HT1080 (cell line): ENCODE measurements around the gene PTPRD. TPM values are rescaled to one million over a fixed set of nuclear protein-coding genes. Genes with fewer than 3 reads are reported as not detected.

Experiments
- DNase-seq: peaks from one replicate; pipeline ENCODE4 v3.0.0-alpha.2; 2015; ENCODE audit warnings: low read depth
- total RNA-seq: library from RNA; depleted of rRNA; stranded (reverse); fragments of >200 nt; shearing (Covaris generic); gene quantifications from 2 replicates; pipeline ENCODE4 v1.2.3, GENCODE V29; 2014

PTPRD gene
- total RNA-seq, 1 experiment from 2014 or later, result 9.6 TPM

DNA sequence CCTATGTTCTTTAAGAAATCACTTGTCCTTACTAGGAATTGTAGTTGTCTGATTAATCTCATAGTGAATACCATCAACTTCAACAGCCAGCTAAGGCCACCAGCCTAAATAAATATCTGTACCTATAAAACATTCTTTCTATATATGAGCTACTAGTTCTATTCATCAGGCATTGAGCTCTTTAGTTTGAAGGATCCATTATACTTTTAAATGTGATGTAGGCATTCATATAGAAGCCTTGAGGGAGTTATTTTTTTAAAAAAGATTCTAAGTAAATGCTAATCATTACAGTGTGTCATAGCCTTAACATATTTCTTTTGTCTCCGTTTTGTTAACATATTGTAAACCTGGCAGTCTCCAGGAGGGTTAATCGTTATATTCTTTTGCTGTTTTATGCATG is 838.3 kb downstream of the PTPRD start:
- no peak for DNase-seq

DNA sequence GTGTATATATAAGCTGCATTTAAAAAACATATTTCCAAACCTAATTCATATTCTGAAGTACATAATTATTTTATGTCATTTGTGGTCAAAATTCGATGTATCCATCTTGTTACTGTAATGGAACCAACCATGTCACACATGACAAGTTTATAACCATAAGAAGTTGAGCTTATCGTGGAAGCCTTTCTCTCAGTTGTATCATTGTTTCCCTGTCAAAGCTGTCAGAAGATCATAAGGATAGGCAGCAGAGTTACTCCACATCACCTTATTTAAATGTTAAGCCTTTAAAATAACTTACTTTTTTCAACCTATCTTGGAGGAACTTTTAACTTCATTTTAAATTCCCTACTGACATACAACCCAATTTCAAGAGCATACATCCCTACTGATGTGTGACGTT is 841.5 kb downstream of the PTPRD start:
- DNase-seq, result no peak

DNA sequence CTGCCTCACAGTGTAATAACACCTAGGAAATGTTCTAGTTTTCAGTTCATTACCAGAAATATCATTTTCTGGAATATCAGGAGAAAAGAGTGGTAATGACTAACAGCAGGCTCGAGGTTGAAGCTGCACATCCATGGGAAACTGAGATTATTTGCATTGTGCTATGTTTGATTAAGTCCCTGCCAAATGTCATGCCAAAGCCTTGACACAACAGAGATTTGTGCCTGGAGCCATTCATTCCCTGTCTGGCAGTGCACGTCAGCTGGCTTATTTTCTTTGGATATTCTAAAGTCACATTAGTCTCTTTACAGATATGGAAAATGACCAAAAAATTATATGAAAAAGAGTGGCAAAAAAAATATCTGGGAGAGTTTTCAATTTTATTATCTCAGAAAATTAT is 848.0 kb downstream of the PTPRD start:
- DNase-seq, result no peak

DNA sequence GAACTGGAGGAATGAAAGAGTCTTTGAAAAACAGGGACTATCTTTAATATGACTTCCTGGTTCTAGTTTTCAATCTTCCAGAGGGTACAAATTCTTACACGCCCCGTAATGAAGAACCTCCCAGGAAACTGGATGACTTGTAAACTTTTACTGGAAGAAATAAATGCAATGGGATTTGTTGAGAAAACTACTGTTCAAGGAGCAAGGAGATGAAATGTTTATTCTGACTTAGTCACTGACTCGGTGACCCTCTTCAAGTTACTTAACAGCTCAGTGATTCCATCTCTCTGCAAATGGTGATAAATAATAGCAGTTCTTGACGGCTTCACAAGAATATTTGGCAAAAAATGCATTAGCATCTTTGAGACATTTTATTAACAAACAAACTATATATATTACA is 858.6 kb downstream of the PTPRD start:
- peak; percentile 3 for DNase-seq

DNA sequence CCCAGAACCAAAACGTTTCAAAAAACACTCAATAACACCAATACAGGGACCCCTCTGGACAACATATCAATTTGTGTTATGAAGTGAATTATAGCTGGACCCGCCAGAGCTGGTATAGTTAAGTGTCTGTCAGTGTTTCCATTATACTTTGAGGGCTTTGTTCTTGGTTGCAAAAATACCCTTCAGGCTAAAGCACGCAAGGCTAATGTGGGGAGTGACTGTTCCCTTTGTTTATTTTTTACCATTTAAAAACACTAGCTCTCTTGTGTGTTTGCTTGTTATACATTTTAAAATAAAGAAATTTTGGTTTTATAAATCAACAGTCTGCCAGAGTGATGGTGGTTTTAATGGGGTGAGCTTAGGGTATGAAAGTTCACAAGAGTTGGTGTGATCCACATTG is 859.5 kb downstream of the PTPRD start:
- DNase-seq, result no peak

DNA sequence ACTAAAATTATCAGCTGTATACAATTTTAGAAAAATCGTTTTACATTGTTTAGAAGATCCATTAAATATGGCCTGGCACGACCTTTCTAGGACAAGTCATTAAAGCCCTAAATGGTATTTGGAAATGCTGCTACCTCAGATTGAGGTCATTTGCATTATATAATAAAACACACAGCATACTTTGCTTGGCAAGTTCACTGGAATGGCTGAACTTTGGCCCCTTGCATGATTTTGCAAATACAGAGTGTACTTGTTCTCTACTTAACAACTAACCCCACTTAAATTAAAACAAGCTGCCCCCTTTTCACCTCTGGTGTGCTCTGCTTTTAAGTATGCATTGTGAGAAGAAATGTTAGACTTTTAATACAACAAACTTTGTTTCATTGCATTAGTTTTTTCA is 860.1 kb downstream of the PTPRD start:
- no peak for DNase-seq

DNA sequence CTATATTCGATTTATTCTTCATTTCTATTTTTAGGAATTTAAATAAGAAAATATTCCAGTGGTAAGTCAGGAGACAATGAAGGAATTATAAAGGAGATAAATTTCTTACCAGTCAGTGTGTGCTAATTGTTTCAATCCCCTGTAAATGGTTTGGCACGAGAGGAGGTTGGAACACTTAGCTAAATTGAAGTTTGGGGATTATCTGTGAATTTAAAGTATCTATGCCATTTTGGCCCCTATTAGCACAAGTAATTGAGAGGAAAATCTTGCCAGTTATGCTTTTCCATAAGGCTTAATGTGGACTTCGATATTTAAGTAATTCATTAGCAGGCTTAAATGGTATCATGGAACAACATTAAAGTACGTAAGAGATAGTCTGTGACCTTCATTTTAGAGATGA is 860.8 kb downstream of the PTPRD start:
- DNase-seq, result no peak

DNA sequence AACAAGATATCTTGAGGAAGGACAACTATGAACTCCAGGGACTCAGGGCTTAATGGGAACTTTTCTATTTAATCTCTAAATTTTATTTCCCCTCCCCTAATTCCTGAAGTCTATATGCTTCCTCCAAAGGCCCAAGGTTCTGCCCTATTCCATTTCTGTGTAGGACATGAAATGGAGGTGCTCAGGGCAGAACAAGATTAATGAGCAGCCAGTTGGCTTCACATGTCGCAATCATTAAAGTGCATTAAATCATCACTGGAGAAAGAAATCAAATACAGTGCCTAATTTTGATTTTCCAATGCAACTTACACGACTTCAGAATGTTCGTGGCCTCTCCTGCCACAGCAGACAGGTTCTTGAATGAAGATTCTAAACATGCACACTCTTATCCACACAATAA is 862.1 kb downstream of the PTPRD start:
- DNase-seq, result no peak

DNA sequence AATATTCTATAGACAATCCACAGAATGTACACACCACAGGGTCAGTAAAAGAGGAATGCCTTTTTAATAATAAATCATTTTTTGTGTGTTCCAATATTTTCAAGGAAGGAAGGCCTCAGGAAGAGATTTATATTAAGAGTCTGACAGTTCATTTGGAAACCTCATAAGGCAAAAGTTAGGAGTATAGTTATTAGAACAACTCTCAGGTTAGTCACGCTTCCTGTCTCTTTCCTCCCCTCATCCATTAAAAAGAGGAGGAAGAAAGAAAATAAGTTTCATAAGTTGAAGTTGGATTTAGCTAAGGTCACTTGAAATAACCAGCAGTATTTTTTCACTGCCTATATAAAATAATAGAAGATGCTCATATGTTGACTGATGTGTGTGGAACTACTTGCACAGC is 863.2 kb downstream of the PTPRD start:
- DNase-seq, result peak; percentile 3

DNA sequence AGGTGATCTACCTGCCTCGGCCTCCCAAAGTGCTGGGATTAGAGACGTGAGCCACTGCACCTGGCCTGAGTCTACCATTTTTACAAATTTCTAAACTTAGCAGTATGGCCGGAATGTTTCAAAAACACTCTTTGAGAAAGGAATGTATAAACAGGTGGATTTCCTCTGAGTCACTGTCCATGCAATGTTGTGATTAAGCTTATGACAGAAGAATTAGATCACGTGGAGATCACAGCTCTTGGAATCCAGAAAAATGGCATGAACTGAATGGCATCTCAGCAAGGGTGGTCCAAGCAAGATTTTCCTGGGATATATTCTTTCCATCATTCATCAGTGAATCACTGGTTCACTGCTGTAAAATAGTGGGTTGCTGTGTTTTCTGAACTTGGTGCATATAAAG is 865.0 kb downstream of the PTPRD start:
- peak; percentile 81 for DNase-seq

DNA sequence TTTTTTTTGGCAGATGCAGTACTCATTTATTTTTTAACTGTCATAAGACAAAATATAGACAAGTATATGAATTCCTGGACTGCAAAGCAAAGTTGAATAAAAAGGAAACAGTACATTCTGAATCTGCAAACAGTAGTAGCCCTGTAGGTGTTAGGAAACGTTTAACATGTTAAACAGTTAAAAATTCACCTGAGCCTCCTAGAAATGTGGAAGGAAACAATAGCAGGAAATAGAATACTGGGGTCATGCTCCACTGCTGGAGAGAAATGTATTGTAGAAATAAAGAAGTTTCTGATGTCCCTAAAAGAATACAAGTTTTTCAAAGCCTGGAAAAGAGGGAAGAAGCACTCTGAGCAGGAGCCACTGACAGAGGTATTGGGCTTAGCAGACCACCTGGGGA is 866.0 kb downstream of the PTPRD start:
- DNase-seq, result no peak

DNA sequence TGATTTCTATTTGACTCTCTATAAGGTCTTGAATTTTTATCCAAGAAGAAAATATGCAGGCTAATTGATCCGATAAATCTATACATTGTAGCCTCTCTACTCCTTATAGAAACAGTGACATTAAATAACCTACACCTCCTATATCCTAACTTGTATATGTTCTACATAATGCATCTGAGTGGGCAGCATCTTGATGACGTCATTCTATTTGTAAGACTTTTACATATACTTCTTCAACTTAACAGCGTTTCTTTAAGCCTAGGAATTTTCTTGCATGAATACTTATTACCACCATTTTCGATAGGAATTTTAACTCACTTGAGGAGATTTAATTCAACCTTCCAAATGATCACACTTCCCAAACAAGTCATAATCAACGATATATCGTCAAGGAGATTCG is 869.0 kb downstream of the PTPRD start:
- no peak for DNase-seq

DNA sequence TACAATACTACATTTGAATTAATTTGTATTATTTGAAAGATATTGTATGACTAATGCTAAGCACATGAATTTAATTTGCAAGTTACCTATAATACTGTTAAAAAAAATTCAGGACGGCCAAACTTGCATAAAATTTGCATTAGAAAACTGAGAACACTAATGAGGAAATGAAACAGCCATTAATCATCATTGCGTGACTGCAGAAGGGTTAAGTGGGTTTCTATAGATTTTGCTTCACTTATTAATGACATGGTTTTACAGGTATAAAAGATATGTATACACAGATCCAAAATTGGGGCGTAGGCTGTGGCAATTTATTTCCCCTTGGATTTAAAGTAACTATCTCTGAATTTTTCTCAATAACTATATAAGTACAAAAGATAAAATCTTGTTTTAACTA is 882.6 kb downstream of the PTPRD start:
- no peak for DNase-seq

DNA sequence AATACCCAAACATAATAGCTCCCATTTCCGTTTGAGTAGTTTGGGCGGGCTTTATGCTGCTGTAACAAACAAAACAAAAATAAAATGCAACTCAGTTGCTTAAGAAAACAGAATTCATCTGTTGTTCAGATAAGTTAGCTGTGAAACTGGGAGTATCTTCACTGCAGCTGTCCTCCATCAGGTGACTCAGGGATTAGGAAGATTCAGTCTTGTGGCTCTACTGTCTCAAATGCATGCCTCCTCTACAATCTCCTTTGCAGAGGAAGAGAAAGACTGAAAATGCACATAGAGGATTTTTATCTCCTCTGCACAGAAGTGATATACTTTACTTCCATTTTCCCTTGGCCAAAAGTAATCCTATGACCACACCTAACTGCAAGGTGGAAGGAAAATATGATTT is 883.7 kb downstream of the PTPRD start:
- no peak for DNase-seq

DNA sequence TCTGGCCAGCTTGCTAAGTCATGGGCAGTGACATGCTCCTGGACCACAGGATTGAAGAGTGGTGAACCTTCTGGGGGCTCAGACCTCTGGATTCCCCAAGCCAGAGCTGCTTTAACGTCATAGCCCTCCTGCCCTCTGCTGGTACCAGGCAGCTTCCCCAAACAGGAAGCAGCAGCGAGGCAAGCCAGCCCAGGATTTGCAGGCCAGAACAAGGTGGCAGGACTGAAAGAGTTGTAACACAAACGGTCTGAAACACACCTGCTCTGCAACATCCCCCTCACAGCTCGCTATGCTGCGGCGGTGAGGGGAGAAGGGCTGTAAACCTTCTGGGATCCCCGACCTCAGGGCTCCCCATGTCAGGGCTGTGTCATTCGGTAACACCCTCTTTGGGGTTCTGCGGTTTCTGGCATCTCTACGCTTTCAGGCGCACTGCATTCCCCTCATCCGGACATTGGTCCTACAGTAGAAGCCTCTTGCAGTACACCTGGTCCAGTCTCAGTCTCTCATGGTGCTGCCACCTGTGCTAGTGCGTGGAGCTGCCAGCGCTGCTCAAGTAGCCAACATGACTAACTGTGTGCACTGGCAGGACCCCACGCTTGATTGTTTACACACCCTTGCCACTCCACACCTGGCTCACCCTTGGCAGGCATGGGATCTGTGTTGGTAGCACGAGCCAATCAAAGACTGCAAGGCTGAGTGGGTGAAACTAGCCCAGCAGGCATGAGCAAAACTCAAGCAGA is 893.3 kb downstream of the PTPRD start:
- no peak for DNase-seq

DNA sequence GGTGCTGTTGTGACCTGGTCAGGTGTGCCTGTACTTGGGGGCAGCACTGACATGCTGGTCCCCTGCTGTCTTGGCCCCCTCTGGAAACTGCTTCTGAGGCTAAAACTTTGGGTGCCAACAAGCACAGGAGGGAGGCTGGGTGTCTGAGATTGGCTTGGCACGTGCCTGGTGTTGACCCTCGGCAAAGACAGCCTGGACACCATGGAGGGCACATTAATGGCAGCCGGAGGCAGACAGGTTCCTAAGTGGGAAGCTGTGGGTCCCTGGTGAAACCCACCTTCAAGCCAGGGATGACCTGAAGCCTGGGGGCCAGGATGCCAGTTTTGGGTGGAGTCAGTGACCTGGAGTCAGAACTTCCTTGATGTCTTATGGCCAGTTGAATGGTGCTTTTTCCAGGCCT is 894.1 kb downstream of the PTPRD start:
- no peak for DNase-seq

DNA sequence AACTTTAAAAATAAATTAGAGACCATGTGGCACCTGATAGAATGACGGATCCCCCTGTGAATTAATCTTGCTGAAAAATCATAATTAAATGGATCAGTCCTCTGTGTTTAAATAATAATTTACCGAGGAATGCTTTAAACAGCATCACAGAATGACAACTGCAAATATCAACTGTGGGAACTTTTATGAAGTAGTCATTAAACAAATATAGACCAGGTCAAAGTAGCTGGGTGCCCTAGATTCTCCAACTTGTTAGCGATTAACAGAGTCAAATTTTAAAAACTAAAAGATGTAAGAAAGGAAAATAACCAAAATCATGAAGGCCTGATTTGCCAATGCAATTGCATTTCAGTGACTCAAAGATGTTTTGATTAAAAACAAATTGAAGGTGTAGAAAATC is 933.4 kb downstream of the PTPRD start:
- DNase-seq, result no peak

DNA sequence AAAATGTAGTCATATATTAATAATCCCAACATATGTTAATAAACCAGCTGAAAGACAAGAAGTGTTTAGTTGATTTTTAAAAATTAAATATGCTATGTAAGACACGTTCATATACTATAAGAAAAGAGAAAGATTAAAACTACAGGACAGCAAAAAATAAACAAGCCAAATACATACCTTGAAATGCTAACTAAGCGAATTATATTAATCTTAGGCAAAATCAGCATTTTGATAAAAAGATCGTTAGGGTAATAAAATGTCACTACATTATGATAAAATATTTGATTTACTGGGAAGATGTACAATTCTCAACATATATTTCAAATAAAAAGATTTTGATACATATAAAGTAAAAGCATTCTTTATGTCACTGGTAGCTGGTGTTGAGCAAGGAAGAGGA is 938.3 kb downstream of the PTPRD start:
- no peak for DNase-seq

DNA sequence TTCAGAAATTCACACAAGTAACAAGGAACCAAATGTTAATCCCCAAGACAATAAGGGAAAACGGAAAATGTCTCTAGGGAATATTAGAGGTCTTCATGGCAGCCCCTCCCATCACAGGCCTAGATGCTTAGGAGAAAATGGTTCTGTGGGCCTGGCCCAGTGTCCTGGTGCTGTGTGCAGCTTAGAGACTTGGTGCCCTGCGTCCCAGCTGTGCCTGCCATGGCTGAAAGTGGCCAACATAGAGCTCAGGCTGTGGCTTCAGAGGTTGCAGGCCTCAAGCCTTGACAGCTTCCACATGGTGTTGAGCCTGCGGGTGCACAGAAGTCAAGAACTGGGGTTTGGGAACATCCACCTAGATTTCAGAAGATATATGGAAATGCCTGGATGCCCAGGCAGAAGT is 942.3 kb downstream of the PTPRD start:
- DNase-seq, result no peak

DNA sequence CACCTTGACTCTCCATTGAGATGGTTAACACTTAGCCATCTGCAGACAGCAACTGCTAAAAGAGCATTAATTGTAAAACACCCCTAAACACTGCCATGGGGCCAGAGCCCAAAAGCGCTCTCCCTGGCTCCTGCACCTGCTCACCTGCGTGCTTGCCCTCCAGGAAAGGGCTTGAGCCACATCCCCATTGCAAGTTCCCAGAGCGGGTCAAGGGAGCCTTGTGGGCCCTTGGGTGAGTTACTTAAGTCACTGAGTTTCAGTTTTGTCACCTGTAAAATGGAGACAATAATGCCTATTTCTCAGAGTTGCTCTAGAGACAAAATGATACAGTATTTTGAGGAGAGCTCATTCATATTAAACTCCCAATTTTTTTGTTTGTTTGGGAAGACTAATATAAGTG is 967.8 kb downstream of the PTPRD start:
- no peak for DNase-seq

DNA sequence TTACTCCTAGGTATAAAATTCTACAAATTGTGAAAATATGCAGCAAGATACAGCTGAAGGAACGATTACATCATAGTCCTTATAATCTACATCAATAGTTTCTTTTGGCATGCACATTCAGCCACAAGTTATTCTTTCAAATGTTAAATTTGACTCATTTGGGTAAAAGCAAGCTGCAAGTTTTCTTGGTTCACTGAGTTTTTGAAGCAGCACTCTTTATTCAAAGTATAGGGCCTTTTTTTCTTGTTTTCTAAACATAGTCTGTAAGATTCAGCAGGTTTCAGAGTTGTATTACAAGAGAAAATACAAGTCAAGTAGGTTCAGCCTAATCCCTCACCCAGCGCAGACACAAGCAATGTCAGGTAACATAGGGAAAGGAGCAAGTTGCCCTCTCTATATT is 981.5 kb downstream of the PTPRD start:
- no peak for DNase-seq

DNA sequence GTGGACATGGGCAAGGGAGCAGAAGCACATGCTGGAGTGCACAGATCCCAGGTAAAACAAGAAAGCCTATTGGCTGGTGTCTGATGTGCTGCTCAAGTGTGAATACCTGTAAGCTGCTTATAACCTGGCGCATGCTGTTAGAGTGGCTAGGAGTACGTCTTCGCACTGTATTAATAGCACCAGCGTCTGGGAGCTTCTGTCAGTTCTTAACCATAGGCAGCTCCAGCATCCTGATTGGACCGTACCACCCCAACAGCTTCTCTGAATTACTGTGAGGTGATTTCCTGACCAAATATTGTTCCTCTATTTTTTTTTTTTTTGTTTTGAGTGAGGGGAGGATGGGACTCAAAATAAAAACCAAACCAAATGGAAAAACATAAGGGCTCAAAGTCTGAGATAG is 987.6 kb downstream of the PTPRD start:
- no peak for DNase-seq

DNA sequence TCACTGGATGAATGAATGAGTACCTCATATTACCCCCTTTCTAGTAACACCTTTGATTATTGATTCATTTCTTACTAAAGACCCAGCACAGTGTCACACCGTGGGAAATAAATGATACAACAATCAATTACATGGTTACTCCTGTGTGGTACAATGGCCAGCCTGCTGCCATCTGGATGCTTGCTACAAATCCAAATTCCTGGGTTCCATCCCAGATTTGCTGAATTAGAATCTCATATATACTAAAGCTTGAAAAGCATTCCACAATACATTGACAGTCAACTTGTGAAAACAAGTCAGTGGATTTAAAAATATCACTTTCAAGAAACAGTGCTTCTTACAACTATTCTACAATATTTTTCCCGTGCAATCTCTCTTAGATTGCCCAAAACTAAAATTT is 989.3 kb downstream of the PTPRD start:
- no peak for DNase-seq

DNA sequence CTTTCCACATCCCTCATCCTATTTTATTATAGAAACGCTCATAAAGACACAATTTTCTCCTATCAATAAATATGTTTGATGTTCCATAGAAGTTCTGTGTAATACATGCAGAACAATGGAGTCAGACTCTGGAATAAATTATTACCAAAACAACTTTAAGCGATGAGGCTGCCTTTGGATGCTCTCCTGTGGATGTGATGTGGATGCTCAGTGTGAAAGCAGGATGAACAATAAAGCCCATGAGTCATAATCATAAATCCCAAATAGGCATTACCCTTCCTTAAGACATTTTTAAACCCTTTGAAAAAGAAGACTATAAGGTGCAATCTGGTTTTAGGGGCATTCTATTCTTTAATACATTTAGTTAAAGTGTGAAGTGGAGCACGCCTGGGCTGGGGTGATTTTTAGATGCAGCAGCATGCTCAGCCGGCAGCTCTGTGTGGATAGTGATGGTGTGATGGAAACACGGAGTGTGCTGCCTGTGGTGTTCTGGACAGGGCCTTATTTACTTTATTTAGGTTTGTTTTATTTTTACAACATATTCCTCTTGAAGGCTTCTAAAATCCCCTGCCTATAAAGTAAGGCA is 991.4 kb downstream of the PTPRD start:
- no peak for DNase-seq
